H9 (cell line): ENCODE data around the gene GAL3ST2. TPM values are rescaled to one million over a fixed set of nuclear protein-coding genes. Genes with fewer than 3 reads are reported as not detected.

Source experiments
- DNase-seq: peaks from one replicate; pipeline ENCODE4 v3.0.0-alpha.2; 2017
- H2AFZ ChIP-seq: one replicate; pipeline ENCODE4 v1.6.1; 2013; ENCODE audit warnings: mild to moderate bottlenecking, low read length, control low read depth, moderate library complexity
- H2AK5ac ChIP-seq: 2 replicates; pipeline ENCODE4 v1.6.1; 2013; ENCODE audit warnings: low read length, control low read depth, mixed read lengths; ENCODE audit not compliant: insufficient read length
- H2BK120ac ChIP-seq: one replicate; pipeline ENCODE4 v1.6.1; 2013; ENCODE audit warnings: low read depth, mild to moderate bottlenecking, low read length, control low read depth, inconsistent platforms; ENCODE audit not compliant: poor library complexity, severe bottlenecking
- H2BK12ac ChIP-seq: 2 replicates; pipeline ENCODE4 v1.6.1; 2013; ENCODE audit warnings: low read length, control low read depth, mixed read lengths, low read depth; ENCODE audit not compliant: insufficient read length
- H2BK15ac ChIP-seq: 2 replicates; pipeline ENCODE4 v1.6.1; 2013; ENCODE audit warnings: low read depth, low read length, control low read depth
- H2BK20ac ChIP-seq: one replicate; pipeline ENCODE4 v1.6.1; 2013; ENCODE audit warnings: low read depth, mild to moderate bottlenecking, low read length, control low read depth, inconsistent platforms; ENCODE audit not compliant: poor library complexity, severe bottlenecking
- H2BK5ac ChIP-seq: 2 replicates; pipeline ENCODE4 v1.6.1; 2013; ENCODE audit warnings: low read length, control low read depth, mixed read lengths; ENCODE audit not compliant: insufficient read length
- H3K14ac ChIP-seq: 2 replicates; pipeline ENCODE4 v1.6.1; 2013; ENCODE audit warnings: low read length, control low read depth; ENCODE audit not compliant: insufficient read depth
- H3K18ac ChIP-seq: 2 replicates; pipeline ENCODE4 v1.6.1; 2013; ENCODE audit warnings: low read depth, mild to moderate bottlenecking, mixed read lengths, low read length, control low read depth; ENCODE audit not compliant: insufficient read length
- H3K23ac ChIP-seq: 2 replicates; pipeline ENCODE4 v1.6.1; 2013; ENCODE audit warnings: low read length, control low read depth, mixed read lengths, low read depth; ENCODE audit not compliant: insufficient read length
- H3K23me2 ChIP-seq: 2 replicates; pipeline ENCODE4 v1.6.1; 2013; ENCODE audit warnings: low read depth, mild to moderate bottlenecking, mixed read lengths, low read length, control low read depth; ENCODE audit not compliant: insufficient read length, poor library complexity, severe bottlenecking
- H3K27ac ChIP-seq: 2 replicates; pipeline ENCODE4 v1.5.1; 2013; ENCODE audit warnings: low read length, control low read depth, mixed read lengths, low read depth; ENCODE audit not compliant: insufficient read length
- H3K27me3 ChIP-seq: 2 replicates; pipeline ENCODE4 v1.6.1; 2013; ENCODE audit warnings: low read length, control low read depth, inconsistent platforms; ENCODE audit not compliant: insufficient read depth
- H3K4ac ChIP-seq: 2 replicates; pipeline ENCODE4 v1.6.1; 2013; ENCODE audit warnings: low read depth, mild to moderate bottlenecking, control low read depth, inconsistent platforms, low read length, moderate library complexity
- H3K4me1 ChIP-seq: 2 replicates; pipeline ENCODE4 v1.6.1; 2013; ENCODE audit warnings: low read length, control low read depth, inconsistent platforms; ENCODE audit not compliant: insufficient read depth
- H3K4me2 ChIP-seq: 2 replicates; pipeline ENCODE4 v1.6.1; 2013; ENCODE audit warnings: low read length, control low read depth, mixed read lengths; ENCODE audit not compliant: insufficient read length, insufficient read depth
- H3K56ac ChIP-seq: 2 replicates; pipeline ENCODE4 v1.6.1; 2013; ENCODE audit warnings: low read depth, mild to moderate bottlenecking, mixed read lengths, low read length, control low read depth; ENCODE audit not compliant: insufficient read length
- H3K79me1 ChIP-seq: 2 replicates; pipeline ENCODE4 v1.6.1; 2013; ENCODE audit warnings: low read depth, mild to moderate bottlenecking, moderate library complexity, low read length, control low read depth, inconsistent platforms; ENCODE audit not compliant: insufficient read depth, poor library complexity, severe bottlenecking
- H3K79me2 ChIP-seq: 2 replicates; pipeline ENCODE4 v1.6.1; 2013; ENCODE audit warnings: low read length, control low read depth, inconsistent platforms; ENCODE audit not compliant: insufficient read depth
- H3K9ac ChIP-seq: 2 replicates; pipeline ENCODE4 v1.6.1; 2013; ENCODE audit warnings: low read length, control low read depth, mixed read lengths; ENCODE audit not compliant: insufficient read length; ENCODE audit errors: extremely low read depth
- H3K9me3 ChIP-seq: one replicate; pipeline ENCODE4 v1.6.1; 2013; ENCODE audit warnings: low read depth, low read length, inconsistent platforms; ENCODE audit not compliant: control insufficient read depth
- H3T11ph ChIP-seq: one replicate; pipeline ENCODE4 v1.6.1; 2013; ENCODE audit warnings: mild to moderate bottlenecking, low read length, control low read depth, inconsistent platforms
- H4K20me1 ChIP-seq: one replicate; pipeline ENCODE4 v1.6.1; 2013; ENCODE audit not compliant: control insufficient read depth, insufficient read length, insufficient read depth
- H4K5ac ChIP-seq: 2 replicates; pipeline ENCODE4 v1.6.1; 2013; ENCODE audit warnings: low read depth, mild to moderate bottlenecking, mixed read lengths, low read length, control low read depth; ENCODE audit not compliant: insufficient read length
- H4K8ac ChIP-seq: replicated peaks from 2 replicates; pipeline ENCODE4 v1.6.1; 2013; ENCODE audit warnings: low read length, control low read depth, mixed read lengths, low read depth; ENCODE audit not compliant: insufficient read length
- H4K91ac ChIP-seq: 2 replicates; pipeline ENCODE4 v1.6.1; 2013; ENCODE audit warnings: low read depth, mild to moderate bottlenecking, moderate library complexity, mixed read lengths, low read length, control low read depth; ENCODE audit not compliant: insufficient read length
- H3K27ac Mint-ChIP-seq, 3 experiments: 2 replicates in 2 of 3; 3 replicates in 1 of 3; pipeline ENCODE4 v1.8.0; 2020 to 2021; ENCODE audit warnings: mixed read lengths in 3 of 3, mild to moderate bottlenecking in 1 of 3, moderate library complexity in 1 of 3
- H3K27me3 Mint-ChIP-seq: 2 replicates; pipeline ENCODE4 v1.8.0; 2021; ENCODE audit warnings: low read depth, mild to moderate bottlenecking, moderate library complexity, mixed read lengths
- H3K36me3 Mint-ChIP-seq, 3 experiments: 2 replicates in 2 of 3; 3 replicates in 1 of 3; pipeline ENCODE4 v1.8.0; 2020 to 2021; ENCODE audit warnings: low read depth in 3 of 3, mixed read lengths in 3 of 3; ENCODE audit not compliant: insufficient read depth in 1 of 3
- H3K4me1 Mint-ChIP-seq, 2 experiments: 2 replicates each; pipeline ENCODE4 v1.8.0; 2020; ENCODE audit warnings: mixed read lengths in 2 of 2
- H3K4me3 Mint-ChIP-seq, 2 experiments: 2 replicates in 1 of 2; 3 replicates in 1 of 2; pipeline ENCODE4 v1.8.0; 2020 to 2021; ENCODE audit warnings: mild to moderate bottlenecking in 2 of 2, mixed read lengths in 2 of 2, moderate library complexity in 1 of 2
- H3K9me3 Mint-ChIP-seq, 2 experiments: 2 replicates in 1 of 2; 3 replicates in 1 of 2; pipeline ENCODE4 v1.8.0; 2020; ENCODE audit warnings: mild to moderate bottlenecking in 2 of 2, mixed read lengths in 2 of 2, moderate library complexity in 1 of 2
- CTCF ChIP-seq: fragments of 200-600 bp; sonication (generic); conservative IDR thresholded peaks from 3 replicates; pipeline ENCODE4 v1.8.0; 2021; ENCODE audit warnings: antibody characterized with exemption, mild to moderate bottlenecking
- WGBS: extraction: QIAGEN DNeasy Blood & Tissue Kit; methylation state at CpG from one replicate; pipeline ENCODE4 v1.1.7; 2013; ENCODE audit warnings: missing lambda C conversion rate, low lambda C conversion rate, mixed read lengths; ENCODE audit not compliant: insufficient read length; ENCODE audit errors: extremely low coverage; 5-methylcytosine and 5-hydroxymethylcytosine counted together
- total RNA-seq: library from RNA; stranded (reverse); gene quantifications from 2 replicates; pipeline ENCODE4 v1.2.1, GENCODE V29; 2021

GAL3ST2 gene
- total RNA-seq, 1 experiment from 2014 or later: 0.33 TPM

- no peak overlapping the region for H3K4me3 Mint-ChIP-seq
- no peaks in the 10 kb centered on the region for H3K36me3 Mint-ChIP-seq
- Histone ChIP-seq H3K79me1 (no peaks in the 10 kb centered on the region), H2BK15ac (no peak overlapping the region; the same call in 1 of the 2 replicates), H2BK20ac (no peak overlapping the region), H3K4ac (no peak overlapping the region), H3K27me3 (no peaks in the 10 kb centered on the region), H3K27ac (no peak overlapping the region), H2BK5ac (no peak overlapping the region), H3K4me1 (no peaks in the 10 kb centered on the region), H3K23ac (no peak overlapping the region), H3K23me2 (no peaks in the 10 kb centered on the region), H4K5ac (no peak overlapping the region), H3K9ac (no peak overlapping the region), H4K8ac (no peak overlapping the region), H3K9me3 (no peaks in the 10 kb centered on the region), H3T11ph (no peak overlapping the region), H3K4me2 (no peak overlapping the region), H3K79me2 (no peaks in the 10 kb centered on the region), H4K91ac (no peak overlapping the region), H3K18ac (no peak overlapping the region), H2BK12ac (no peak overlapping the region), H4K20me1 (no peaks in the 10 kb centered on the region), H3K14ac (no peak overlapping the region; the same call in 1 of the 2 replicates), H2AK5ac (no peak overlapping the region), H2BK120ac (no peak overlapping the region), H2AFZ (no peak overlapping the region), H3K56ac (no peak overlapping the region)
- WGBS: no CpG with 5 or more reads among the region's 26 CpGs
- peak overlapping the region in 1 of 3 experiments; percentile 57; a peak in 2 of 7 replicates for H3K27ac Mint-ChIP-seq
- peaks cover 8% of the 10 kb centered on the region for H3K27me3 Mint-ChIP-seq
- TF ChIP-seq CTCF: no peak
- no peaks in the 10 kb centered on the region for H3K4me1 Mint-ChIP-seq
- peak; percentile 21 for DNase-seq
- H3K9me3 Mint-ChIP-seq: no peaks in the 10 kb centered on the region
These were observed 74.9 kb downstream of the GAL3ST2 start for GRCh38 chr2:241851325-241852115.
